GM12878 (cell line): ENCODE results near the gene SPRR2A. TPM values are rescaled to one million over a fixed set of nuclear protein-coding genes. Genes with fewer than 3 reads are reported as not detected.

ENCODE experiments used
- ATAC-seq: fragments of 200-7000 bp; cut with Tn5 transposase; 3 replicates; pipeline ENCODE4 v1.9.1; 2020; ENCODE audit warnings: mild to moderate bottlenecking, moderate library complexity
- BruUV-seq: library from RNA; stranded (reverse); fragments of 400-500 nt; replicated peaks from 2 replicates; lab custom pipeline; 2021; lab: Mats Ljungman, UMichigan
- CTCF ChIA-PET: fragments of 300-600 bp; sonication (Branson Sonifier 250); formaldehyde crosslinking; extraction: SDS; loops from one replicate; lab custom pipeline; 2021; ENCODE audit warnings: inconsistent platforms; lab: Yijun Ruan, JAX
- POLR2A ChIA-PET: fragments of 350-600 bp; formaldehyde crosslinking; extraction: SDS; loops from one replicate; lab custom pipeline; 2021; ENCODE audit warnings: inconsistent platforms; lab: Charles Lee
- RAD21 ChIA-PET: fragments of 300-600 bp; sonication (Branson Sonifier 250); formaldehyde crosslinking; loops from one replicate; lab custom pipeline; 2023; ENCODE audit warnings: antibody characterized with exemption; ENCODE audit not compliant: unreplicated experiment; lab: Charles Lee
- SMC1A ChIA-PET: fragments of 300-600 bp; sonication (Branson Sonifier 250); formaldehyde crosslinking; loops from one replicate; lab custom pipeline; 2023; ENCODE audit not compliant: unreplicated experiment, uncharacterized antibody; lab: Charles Lee
- DNase-seq: peaks from one replicate; pipeline ENCODE4 v3.0.0-alpha.2; 2011; ENCODE audit warnings: low read depth, low spot score
- FAIRE-seq: peaks from 3 replicates; lab custom pipeline; 2011; peaks lifted over from hg19 to GRCh38; lab: Jason Lieb, UNC
- H2AFZ ChIP-seq: 2 replicates; pipeline ENCODE4 v1.6.0; 2011; ENCODE audit warnings: low read depth, low read length, control low read depth; ENCODE audit not compliant: control insufficient read depth
- H3K27ac ChIP-seq: 2 replicates; pipeline ENCODE4 v1.5.1; 2011; ENCODE audit warnings: control low read depth; ENCODE audit not compliant: control insufficient read depth, insufficient read depth
- H3K27me3 ChIP-seq, 2 experiments: replicated peaks in 1 of 2; 2 replicates each; pipeline versions ENCODE4 v1.6.0 to v1.6.1; 2011; ENCODE audit warnings: low read length in 1 of 2; ENCODE audit not compliant: control insufficient read depth in 2 of 2, insufficient read depth in 2 of 2
- H3K36me3 ChIP-seq, 2 experiments: 2 replicates each; pipeline ENCODE4 v1.5.1; 2011; ENCODE audit warnings: low read length in 1 of 2; ENCODE audit not compliant: control insufficient read depth in 2 of 2, insufficient read depth in 2 of 2
- H3K4me1 ChIP-seq: 2 replicates; pipeline ENCODE4 v1.6.1; 2011; ENCODE audit warnings: mild to moderate bottlenecking, low read length, moderate library complexity, mixed read lengths; ENCODE audit not compliant: control insufficient read depth, insufficient read depth
- H3K4me2 ChIP-seq: 2 replicates; pipeline ENCODE4 v1.6.0; 2011; ENCODE audit warnings: control low read depth; ENCODE audit not compliant: control insufficient read depth, insufficient read depth
- H3K4me3 ChIP-seq: fragments of 200-600 bp; sonication (generic); 2 replicates; pipeline ENCODE4 v1.5.1; 2016
- H3K79me2 ChIP-seq: 2 replicates; pipeline ENCODE4 v1.6.0; 2011; ENCODE audit warnings: low read length; ENCODE audit not compliant: control insufficient read depth, insufficient read depth
- H3K9ac ChIP-seq: 2 replicates; pipeline ENCODE4 v1.8.0; 2011; ENCODE audit warnings: low read length, control low read depth, mixed read lengths; ENCODE audit not compliant: control insufficient read depth, insufficient read depth
- H3K9me3 ChIP-seq: replicated peaks from 3 replicates; pipeline ENCODE4 v1.5.1; 2011; ENCODE audit warnings: mild to moderate bottlenecking, low read length; ENCODE audit not compliant: control insufficient read depth, insufficient read depth
- H4K20me1 ChIP-seq: 2 replicates; pipeline ENCODE4 v1.6.0; 2011; ENCODE audit not compliant: control insufficient read depth, insufficient read depth
- ATF2 ChIP-seq: IDR thresholded peaks from 2 replicates; pipeline ENCODE4 v1.6.1; 2012; ENCODE audit warnings: low read length, inconsistent platforms
- CHD4 ChIP-seq: fragments of 200-600 bp; sonication (generic); IDR thresholded peaks from 2 replicates; pipeline ENCODE4 v1.6.1; 2016; ENCODE audit warnings: mild to moderate bottlenecking
- CREB1 ChIP-seq: IDR thresholded peaks from 2 replicates; pipeline ENCODE4 v1.6.1; 2012; ENCODE audit warnings: low read depth, mild to moderate bottlenecking, inconsistent platforms
- FOXK2 ChIP-seq: fragments of 450-650 bp; IDR thresholded peaks from 2 replicates; pipeline ENCODE4 v1.6.1; 2017; ENCODE audit warnings: mild to moderate bottlenecking, moderate library complexity
- HDAC6 ChIP-seq: fragments of 200-600 bp; sonication (generic); IDR thresholded peaks from one replicate; pipeline ENCODE4 v1.8.0; 2017; ENCODE audit warnings: antibody characterized with exemption; ENCODE audit not compliant: unreplicated experiment
- IKZF1 ChIP-seq: fragments of 450-650 bp; conservative IDR thresholded peaks from 2 replicates; pipeline ENCODE4 v1.6.1; 2017; ENCODE audit warnings: antibody characterized with exemption, mild to moderate bottlenecking
- KDM1A ChIP-seq: fragments of 200-600 bp; sonication (generic); IDR thresholded peaks from 2 replicates; pipeline ENCODE4 v1.6.1; 2016; ENCODE audit warnings: borderline replicate concordance
- LARP7 ChIP-seq: fragments of 450-650 bp; IDR thresholded peaks from 2 replicates; pipeline ENCODE4 v1.6.1; 2017; ENCODE audit warnings: mild to moderate bottlenecking
- NR2F1 ChIP-seq: fragments of 450-650 bp; conservative IDR thresholded peaks from 2 replicates; pipeline ENCODE4 v1.6.1; 2017; ENCODE audit warnings: mild to moderate bottlenecking
- PKNOX1 ChIP-seq: fragments of 450-650 bp; IDR thresholded peaks from 2 replicates; pipeline ENCODE4 v1.6.1; 2016; ENCODE audit warnings: mild to moderate bottlenecking
- POLR2A ChIP-seq: IDR thresholded peaks from 2 replicates; pipeline ENCODE4 v1.6.1; 2011; ENCODE audit warnings: low read depth, mild to moderate bottlenecking, low read length
- RELB ChIP-seq: fragments of 450-650 bp; IDR thresholded peaks from 2 replicates; pipeline ENCODE4 v1.6.1; 2017; ENCODE audit warnings: low read depth, mild to moderate bottlenecking, moderate library complexity
- RUNX3 ChIP-seq: IDR thresholded peaks from 2 replicates; pipeline ENCODE4 v1.6.1; 2012; ENCODE audit warnings: low read length, inconsistent platforms
- TCF12 ChIP-seq: IDR thresholded peaks from 2 replicates; pipeline ENCODE4 v1.6.1; 2011; ENCODE audit warnings: low read depth, mild to moderate bottlenecking, low read length
- USF1 ChIP-seq: IDR thresholded peaks from 2 replicates; pipeline ENCODE4 v1.6.1; 2011; ENCODE audit warnings: borderline replicate concordance, low read depth, mild to moderate bottlenecking, moderate library complexity, mixed read lengths, low read length; ENCODE audit not compliant: insufficient read depth; ENCODE audit errors: extremely low read length
- ZNF24 ChIP-seq: fragments of 450-650 bp; IDR thresholded peaks from 2 replicates; pipeline ENCODE4 v1.6.1; 2017; ENCODE audit warnings: antibody characterized with exemption, mild to moderate bottlenecking
- ZNF384 ChIP-seq: IDR thresholded peaks from 2 replicates; pipeline ENCODE4 v1.6.1; 2012; ENCODE audit warnings: low read depth, mild to moderate bottlenecking, low read length, improper control_type of control experiment, borderline replicate concordance
- ZZZ3 ChIP-seq: IDR thresholded peaks from 2 replicates; pipeline ENCODE4 v1.6.1; 2011; ENCODE audit warnings: low read depth; ENCODE audit not compliant: control insufficient read depth, insufficient read length
- WGBS: methylation state at CpG from one replicate; pipeline ENCODE4 v1.1.6; 2016; ENCODE audit warnings: low lambda C conversion rate; ENCODE audit not compliant: insufficient replicate concordance, insufficient coverage; ENCODE audit errors: missing lambda C conversion rate; 5-methylcytosine and 5-hydroxymethylcytosine counted together
- in situ Hi-C: fragments of 300-500 bp; cut with MboI; formaldehyde crosslinking; loops from 9 replicates; pipeline ENCODE4 v1.14.3; 2018; ENCODE audit warnings: mixed read lengths
- intact Hi-C: fragments of 100-400 bp; cut with micrococcal nuclease; formaldehyde crosslinking; loops from one replicate; pipeline ENCODE4 v1.14.2; 2022; ENCODE audit not compliant: unreplicated experiment
- polyA plus RNA-seq, 11 experiments: library from polyadenylated mRNA; depleted of rRNA in 4 of 11; unstranded in 6 of 11; stranded (reverse) in 5 of 11; fragments of >200 nt; fragmentation: Nextera tagmentation in 4 of 11; fragmentation: Illumina TruSeq in 1 of 11; extraction: Ambion mirVana in 4 of 11; extraction: Trizol in 1 of 11; gene quantifications; 1 replicate in 1 of 11; 2 replicates in 10 of 11; pipeline versions ENCODE4 v1.2.1 to v1.2.3, GENCODE V29; 2011 to 2016; ENCODE audit warnings: inconsistent platforms in 2 of 11, missing spikeins in 2 of 11, low read depth in 1 of 11
- total RNA-seq, 4 experiments: library from RNA; depleted of rRNA in 3 of 4; stranded (reverse); fragments of >200 nt in 3 of 4; fragmentation: Illumina TruSeq in 1 of 4; extraction: Trizol in 1 of 4; gene quantifications; 2 replicates each; pipeline versions ENCODE4 v1.2.1 to v1.2.3, GENCODE V29; 2013 to 2021

SPRR2A gene
- total and polyA plus RNA-seq, 10 of the 15 experiments (the other 5 are each of a cell fraction or from before 2014, with no cell fraction given), result not detected

- TF ChIP-seq HDAC6, result no peak
- no peak for TF ChIP-seq POLR2A
- TF ChIP-seq KDM1A, result no peak
- no peak for TF ChIP-seq PKNOX1
Measured at GRCh38 chr1:153072806-153073726, 15.8 kb upstream of the SPRR2A start (continued).

- Histone ChIP-seq H3K4me2 (no peak within 1 kb of the TSS), H3K9me3 (no peaks in the 10 kb centered on the region), H3K9ac (no peak within 1 kb of the TSS), H3K27ac (no peak within 1 kb of the TSS), H3K36me3 (no peaks in the 10 kb centered on the region), H3K79me2 (no peaks in the 10 kb centered on the region), H2AFZ (no peak within 1 kb of the TSS), H4K20me1 (no peaks in the 10 kb centered on the region), H3K27me3 (no peaks in the 10 kb centered on the region), H3K4me3 (no peak within 1 kb of the TSS), H3K4me1 (no peaks in the 10 kb centered on the region)
- ATAC-seq (no peak), FAIRE-seq (no peak), DNase-seq (no peak)
- in situ Hi-C loops, result no loop called here
- ChIA-PET SMC1A (no interaction called here), RAD21 (no interaction called here), CTCF (interaction anchor here (1.1 to 1.8 kb wide), 2 partner anchors 13 to 121 kb away, joined by 3 to 4 read pairs; no protein-coding TSS in a partner anchor), POLR2A (no interaction called here)
- TF ChIP-seq USF1 (no peak), NR2F1 (no peak), ZNF24 (no peak), LARP7 (no peak), CREB1 (no peak), ATF2 (no peak), ZNF384 (no peak), TCF12 (no peak), CHD4 (no peak), RELB (no peak), IKZF1 (no peak), ZZZ3 (no peak), RUNX3 (no peak), FOXK2 (no peak)
- BruUV-seq, result no TSS peak
- 51% methylated on average over 2 of the region's 2 CpGs for WGBS
- intact Hi-C loops, result loop anchor here (1.0 kb wide), 1 partner anchor 22 kb away; no protein-coding TSS in a partner anchor
Measured at GRCh38 chr1:153071511-153071910, 14.2 kb upstream of the SPRR2A start, which contains the start of gene SPRR2B. SPRR2B (minus strand) TSS chr1:153071611; CDS start chr1:153070839, 772 bp downstream.
